ENCODE measurements around the gene THSD7A.

Gene THSD7A

GRCh38 chr7:11343136-11343535, 488.9 kb downstream of the THSD7A start:
- no peak for DNase-seq (ENCODE audit: low read depth)
- no peak for TF ChIP-seq CTCF (conservative IDR thresholded peaks at IDR 0.05; ENCODE audit: low read depth, low read length)
- H3K4me3 ChIP-seq (ENCODE audit: low read length), result no peak overlapping the region

- DNase-seq (ENCODE audit: low read depth), result no peak
- no peak overlapping the region for H3K4me3 ChIP-seq (ENCODE audit: low read length)
- peak; percentile 41 for TF ChIP-seq CTCF (conservative IDR thresholded peaks at IDR 0.05; ENCODE audit: low read depth, low read length)
Observed at GRCh38 chr7:11341285-11341944, 490.6 kb downstream of the THSD7A start.

GRCh38 chr7:11336432-11336831, 495.6 kb downstream of the THSD7A start:
- DNase-seq (ENCODE audit: low read depth), result no peak
- H3K4me3 ChIP-seq (ENCODE audit: low read length), result no peak overlapping the region
- TF ChIP-seq CTCF (conservative IDR thresholded peaks at IDR 0.05; ENCODE audit: low read depth, low read length), result no peak

- DNase-seq (ENCODE audit: low read depth), result no peak
- no peak overlapping the region for H3K4me3 ChIP-seq (ENCODE audit: low read length)
- no peak for TF ChIP-seq CTCF (conservative IDR thresholded peaks at IDR 0.05; ENCODE audit: low read depth, low read length)
Observed at GRCh38 chr7:11335947-11336346, 496.1 kb downstream of the THSD7A start.

- DNase-seq (ENCODE audit: low read depth), result no peak
- TF ChIP-seq CTCF (conservative IDR thresholded peaks at IDR 0.05; ENCODE audit: low read depth, low read length), result no peak
- no peak overlapping the region for H3K4me3 ChIP-seq (ENCODE audit: low read length)
Observed at GRCh38 chr7:11332865-11333228, 499.2 kb downstream of the THSD7A start.

- TF ChIP-seq CTCF (conservative IDR thresholded peaks at IDR 0.05; ENCODE audit: low read depth, low read length), result no peak
- H3K4me3 ChIP-seq (ENCODE audit: low read length), result no peak overlapping the region
- no peak for DNase-seq (ENCODE audit: low read depth)
Observed at GRCh38 chr7:11332186-11332864, 499.7 kb downstream of the THSD7A start.

Measured in retinal pigment epithelial cell (primary cell).